GM19468 (cell line): ENCODE results near the gene ZCCHC3.

Experiments used
- ATAC-seq: cut with Tn5 transposase; IDR thresholded peaks from one replicate; pipeline ENCODE4 v1.9.1; 2021; ENCODE audit warnings: mild to moderate bottlenecking, moderate library complexity, moderate number of reproducible peaks; ENCODE audit not compliant: unreplicated experiment; ENCODE audit errors: extremely low read depth

Gene ZCCHC3

GRCh38 chr20:278607-279571 lies 18.5 kb upstream of the ZCCHC3 start:
- no peak for ATAC-seq

GRCh38 chr20:284172-284571 lies 13.2 kb upstream of the ZCCHC3 start:
- no peak for ATAC-seq

GRCh38 chr20:286508-286907 lies 10.9 kb upstream of the ZCCHC3 start:
- ATAC-seq = no peak

- no peak for ATAC-seq
Measured at GRCh38 chr20:288956-289692, 8.2 kb upstream of the ZCCHC3 start.

GRCh38 chr20:289693-290083 lies 7.7 kb upstream of the ZCCHC3 start:
- ATAC-seq = no peak

GRCh38 chr20:290084-290831 lies 7.1 kb upstream of the ZCCHC3 start, which contains the start of gene C20orf96:
C20orf96 (minus strand) TSS chr20:290750; CDS start chr20:290610, 140 bp downstream.
- peak; percentile 41 for ATAC-seq

- ATAC-seq = no peak
Measured at GRCh38 chr20:294602-295001, 2.8 kb upstream of the ZCCHC3 start.

- ATAC-seq = no peak
Measured at GRCh38 chr20:295804-296203, 1.6 kb upstream of the ZCCHC3 start.

GRCh38 chr20:297925-298775 lies 780 bp downstream of the ZCCHC3 start:
- peak; percentile 12 for ATAC-seq

- ATAC-seq = no peak
Measured at GRCh38 chr20:298776-299391, 1.5 kb downstream of the ZCCHC3 start.

- ATAC-seq = no peak
Measured at GRCh38 chr20:300345-300990, 3.1 kb downstream of the ZCCHC3 start.

GRCh38 chr20:301886-302848 lies 4.8 kb downstream of the ZCCHC3 start:
- ATAC-seq = no peak

- no peak for ATAC-seq
Measured at GRCh38 chr20:305745-306144, 8.4 kb downstream of the ZCCHC3 start.

- no peak for ATAC-seq
Measured at GRCh38 chr20:308427-309038, 11.2 kb downstream of the ZCCHC3 start.

- no peak for ATAC-seq
Measured at GRCh38 chr20:309306-309840, 12.0 kb downstream of the ZCCHC3 start.

GRCh38 chr20:309841-310644 lies 12.7 kb downstream of the ZCCHC3 start:
- peak; percentile 88 for ATAC-seq
